Esophagus (tissue), 2 donors: Measurements from ENCODE around the gene SELENOM. TPM values are rescaled to one million over a fixed set of nuclear protein-coding genes. Genes with fewer than 3 reads are reported as not detected.
A peak's percentile ranks its signal among the peaks of the same experiment; 100 is the strongest.

ENCODE experiments used
- H3K27ac ChIP-seq, 2 donors: one replicate each; pipeline ENCODE4 v1.5.1; 2013; ENCODE audit warnings: low read depth in 2 of 2, mild to moderate bottlenecking in 2 of 2, inconsistent platforms in 1 of 2, low read length in 1 of 2, moderate library complexity in 1 of 2
- H3K27me3 ChIP-seq, 2 donors: one replicate each; pipeline ENCODE4 v1.6.1; 2013; ENCODE audit warnings: low read length in 2 of 2, control low read depth in 1 of 2, mild to moderate bottlenecking in 1 of 2; ENCODE audit not compliant: insufficient read depth in 2 of 2, control insufficient read depth in 1 of 2
- H3K36me3 ChIP-seq, 2 donors: one replicate each; pipeline ENCODE4 v1.6.1; 2013; ENCODE audit warnings: low read length in 1 of 2; ENCODE audit not compliant: control insufficient read depth in 2 of 2, insufficient read depth in 2 of 2
- H3K4me1 ChIP-seq, 2 donors: one replicate each; pipeline ENCODE4 v1.6.1; 2013; ENCODE audit warnings: low read length in 1 of 2; ENCODE audit not compliant: control insufficient read depth in 2 of 2, insufficient read depth in 2 of 2
- H3K4me3 ChIP-seq, 2 donors: one replicate each; pipeline ENCODE4 v1.5.1; 2013; ENCODE audit warnings: low read length in 2 of 2, mild to moderate bottlenecking in 2 of 2, low read depth in 1 of 2, moderate library complexity in 1 of 2
- H3K9me3 ChIP-seq, 2 donors: one replicate each; pipeline ENCODE4 v1.6.1; 2013; ENCODE audit warnings: mild to moderate bottlenecking in 2 of 2, low read depth in 1 of 2, low read length in 1 of 2, moderate library complexity in 1 of 2; ENCODE audit not compliant: control insufficient read depth in 2 of 2, insufficient read depth in 1 of 2
- whole genome bisulfite sequencing, 2 donors: extraction: QIAGEN DNeasy Blood & Tissue Kit; methylation state at CpG; one replicate each; pipeline ENCODE4 v1.1.7; 2013; 5-methylcytosine and 5-hydroxymethylcytosine counted together
- polyA plus RNA-seq, 2 donors: library from polyadenylated mRNA; stranded (reverse); fragments of 200-250 nt; gene quantifications; one replicate each; pipeline ENCODE4 v1.2.3, GENCODE V29; 2013
- donor health status: healthy with polysubstance abuse.
- donor health status: Bipolar disorder and iron deficiency.

SELENOM gene
- polyA plus RNA-seq, 2 donors, result 41.1 to 127 TPM

- Histone ChIP-seq H3K4me1 (no peaks in the 10 kb centered on the region), H3K9me3 (no peaks in the 10 kb centered on the region), H3K27me3 (no peaks in the 10 kb centered on the region), H3K36me3 (no peaks in the 10 kb centered on the region), H3K4me3 (no peak overlapping the region), H3K27ac (peak overlapping the region; percentile 11 to 30)
- WGBS, 2 donors, result 75 to 85% methylated on average over 5 of the region's 5 CpGs
Measured at GRCh38 chr22:31056986-31057599, 50.3 kb downstream of the SELENOM start.

GRCh38 chr22:31055635-31056159, 51.7 kb downstream of the SELENOM start:
- Histone ChIP-seq H3K36me3 (no peaks in the 10 kb centered on the region), H3K9me3 (no peaks in the 10 kb centered on the region), H3K4me3 (no peak overlapping the region), H3K27ac (peak overlapping the region; percentile 79 to 87), H3K4me1 (no peaks in the 10 kb centered on the region), H3K27me3 (no peaks in the 10 kb centered on the region)
- WGBS, 2 donors, result 33% methylated on average over 13 of the region's 13 CpGs

- Histone ChIP-seq H3K27me3 (no peaks in the 10 kb centered on the region), H3K4me1 (no peaks in the 10 kb centered on the region), H3K36me3 (no peaks in the 10 kb centered on the region), H3K27ac (peak overlapping the region; percentile 79 to 87), H3K9me3 (no peaks in the 10 kb centered on the region), H3K4me3 (no peak overlapping the region)
- WGBS, 2 donors, result 60 to 66% methylated on average over 5 of the region's 5 CpGs
Measured at GRCh38 chr22:31055117-31055634, 52.2 kb downstream of the SELENOM start.

Other genes with a start within 250 kb of the SELENOM start
- 10 to 100 TPM in 1 of 2 donors, 1 to 10 TPM in 1; 8.4 to 19.3 TPM for gene MORC2, start 138.8 kb downstream of the SELENOM start, polyA plus RNA-seq
- 10 to 100 TPM; 24.7 to 25.6 TPM for gene TUG1, start 138.3 kb downstream of the SELENOM start, polyA plus RNA-seq
- 100 to 1,000 TPM; 100 to 103 TPM for gene SMTN, start 26.2 kb downstream of the SELENOM start, polyA plus RNA-seq
- gene INPP5J, start 15.4 kb upstream of the SELENOM start, polyA plus RNA-seq, result 1 to 10 TPM; 1.6 to 3.3 TPM
- 10 to 100 TPM in 1 of 2 donors, 1 to 10 TPM in 1; 5.3 to 13.1 TPM for gene PLA2G3, start 32.9 kb upstream of the SELENOM start, polyA plus RNA-seq
- 10 to 100 TPM; 14.4 to 22.4 TPM for gene RNF185, start 52.6 kb upstream of the SELENOM start, polyA plus RNA-seq
- gene LIMK2, start 104.7 kb upstream of the SELENOM start, polyA plus RNA-seq, result 10 to 100 TPM; 43.5 to 57.4 TPM
- 10 to 100 TPM; 11.5 to 15.5 TPM for gene PIK3IP1, start 184.9 kb upstream of the SELENOM start, polyA plus RNA-seq
- 1 to 10 TPM; 5.2 to 6.0 TPM for gene PATZ1, start 238.8 kb upstream of the SELENOM start, polyA plus RNA-seq